Immature natural killer cell (primary cell): ENCODE measurements around the gene OBP2A. TPM values are rescaled to one million over a fixed set of nuclear protein-coding genes. Genes with fewer than 3 reads are reported as not detected.
"Not testable (repeated sequence)": the region's sequence is repeated elsewhere in the genome, so short reads cannot be mapped to it uniquely, and the experiment has no call there.

Experiments
- DNase-seq, 3 donors: peaks; one replicate each; pipeline ENCODE4 v3.0.0; 2022; ENCODE audit warnings: mixed read lengths in 1 of 3
- H3K27ac Mint-ChIP-seq, 6 donors: one replicate each; pipeline ENCODE4 v1.8.0; 2020; ENCODE audit warnings: mixed read lengths in 6 of 6, mild to moderate bottlenecking in 5 of 6, inconsistent platforms in 4 of 6, moderate library complexity in 3 of 6
- H3K27me3 Mint-ChIP-seq, 3 donors: one replicate each; pipeline ENCODE4 v1.8.0; 2020 to 2021; ENCODE audit warnings: low read depth in 3 of 3, mild to moderate bottlenecking in 3 of 3, mixed read lengths in 3 of 3, moderate library complexity in 3 of 3, inconsistent platforms in 1 of 3
- H3K36me3 Mint-ChIP-seq, 3 donors: one replicate each; pipeline ENCODE4 v1.8.0; 2020; ENCODE audit warnings: mixed read lengths in 3 of 3, inconsistent platforms in 2 of 3, mild to moderate bottlenecking in 2 of 3
- H3K4me1 Mint-ChIP-seq, 2 donors: one replicate each; pipeline ENCODE4 v1.8.0; 2020; ENCODE audit warnings: inconsistent platforms in 2 of 2, mild to moderate bottlenecking in 2 of 2, mixed read lengths in 2 of 2, moderate library complexity in 1 of 2
- H3K4me3 Mint-ChIP-seq, 5 donors: one replicate each; pipeline ENCODE4 v1.8.0; 2020; ENCODE audit warnings: mild to moderate bottlenecking in 5 of 5, mixed read lengths in 5 of 5, inconsistent platforms in 3 of 5, moderate library complexity in 3 of 5
- H3K9me3 Mint-ChIP-seq, 6 donors: one replicate each; pipeline ENCODE4 v1.8.0; 2020; ENCODE audit warnings: mild to moderate bottlenecking in 6 of 6, mixed read lengths in 6 of 6, inconsistent platforms in 4 of 6, moderate library complexity in 3 of 6
- polyA plus RNA-seq, 3 donors: library from polyadenylated mRNA; unstranded; fragments of 300-500 nt; fragmentation: Illumina TruSeq; gene quantifications; one replicate each; pipeline ENCODE4 v1.2.3, GENCODE V29; 2021

OBP2A gene
- polyA plus RNA-seq, 3 donors from 2014 or later = not detected

DNA sequence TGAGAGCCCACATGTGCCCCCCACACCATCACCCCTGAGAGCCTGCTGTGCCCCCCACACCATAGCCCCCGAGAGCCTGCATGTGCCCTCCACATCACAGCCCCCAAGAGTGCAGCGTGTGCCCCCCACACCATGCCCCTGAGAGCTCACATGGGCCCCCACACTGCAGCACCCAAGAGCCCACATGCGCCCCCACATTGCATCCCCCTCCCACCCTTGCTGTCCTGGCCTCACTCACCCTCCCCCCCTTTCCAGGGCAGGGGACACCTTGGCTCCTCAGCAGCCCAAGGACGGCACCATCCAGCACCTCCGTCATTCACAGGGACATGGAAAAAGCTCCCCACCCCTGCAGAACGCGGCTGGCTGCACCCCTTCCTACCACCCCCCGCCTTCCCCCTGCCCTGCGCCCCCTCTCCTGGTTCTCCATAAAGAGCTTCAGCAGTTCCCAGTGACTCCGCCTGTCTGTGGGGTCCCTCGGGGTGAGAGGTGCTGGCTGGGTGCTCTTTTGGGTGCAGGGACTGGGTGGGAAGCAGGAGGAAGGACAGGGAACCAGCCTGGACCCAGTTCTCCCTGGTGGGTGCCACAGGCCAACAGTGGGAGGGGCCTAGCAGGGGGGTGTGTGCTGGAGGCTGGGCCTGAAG is 19.7 kb upstream of the OBP2A start:
- H3K9me3 Mint-ChIP-seq = peaks cover 0 to 1% (median 0%) of the 10 kb centered on the region in 6 donors
- H3K4me1 Mint-ChIP-seq = no peaks in the 10 kb centered on the region
- no peak for DNase-seq
- H3K4me3 Mint-ChIP-seq = no peak overlapping the region
- no peak overlapping the region for H3K27ac Mint-ChIP-seq
- H3K36me3 Mint-ChIP-seq = no peaks in the 10 kb centered on the region
- H3K27me3 Mint-ChIP-seq = no peaks in the 10 kb centered on the region

DNA sequence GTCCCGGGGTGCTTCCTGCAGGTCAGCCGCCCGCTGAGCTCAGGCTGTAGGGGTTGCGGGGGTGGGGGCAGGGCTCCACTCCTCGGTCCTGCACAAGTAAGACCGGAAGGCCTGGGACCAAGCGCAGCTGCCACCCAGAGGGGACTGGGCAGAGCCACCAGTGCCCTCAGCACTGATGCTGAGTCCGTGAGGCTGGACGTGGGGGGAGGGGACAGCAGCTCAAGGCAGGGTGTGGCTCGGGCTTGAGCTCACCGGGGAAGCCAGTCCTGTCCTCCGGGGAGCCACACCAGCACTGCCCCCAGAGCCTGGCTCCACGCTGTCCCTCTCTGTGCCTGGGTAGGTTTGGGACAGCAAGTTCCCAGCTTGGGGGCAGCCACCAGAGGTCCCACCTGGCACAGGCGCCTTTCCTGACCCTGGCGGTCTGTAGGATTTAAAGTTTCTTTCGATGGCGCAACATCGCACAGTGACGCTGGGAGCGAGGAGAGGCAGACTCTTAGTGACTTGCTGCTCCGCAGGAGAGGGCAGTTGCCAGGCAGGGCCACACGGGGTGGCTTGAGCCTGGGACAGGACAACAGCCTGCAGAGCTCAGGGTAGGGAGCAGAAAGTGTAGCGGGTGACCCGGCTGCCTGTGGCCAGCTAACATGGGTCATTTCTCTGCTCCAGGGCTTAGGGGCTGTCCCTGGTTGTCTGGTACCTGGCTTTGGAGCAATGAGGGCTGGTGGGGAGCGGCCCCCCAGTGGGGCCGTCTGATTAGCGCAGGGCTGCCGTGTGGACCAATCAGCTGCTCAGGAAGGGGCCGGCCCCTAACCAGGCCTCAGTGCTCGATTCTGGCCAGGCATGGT is 19.0 kb upstream of the OBP2A start:
- DNase-seq = no peak
- no peak overlapping the region for H3K27ac Mint-ChIP-seq
- no peaks in the 10 kb centered on the region for H3K36me3 Mint-ChIP-seq
- H3K4me1 Mint-ChIP-seq = no peaks in the 10 kb centered on the region
- peaks cover 0 to 1% (median 0%) of the 10 kb centered on the region in 6 donors for H3K9me3 Mint-ChIP-seq
- no peaks in the 10 kb centered on the region for H3K27me3 Mint-ChIP-seq
- H3K4me3 Mint-ChIP-seq = no peak overlapping the region

DNA sequence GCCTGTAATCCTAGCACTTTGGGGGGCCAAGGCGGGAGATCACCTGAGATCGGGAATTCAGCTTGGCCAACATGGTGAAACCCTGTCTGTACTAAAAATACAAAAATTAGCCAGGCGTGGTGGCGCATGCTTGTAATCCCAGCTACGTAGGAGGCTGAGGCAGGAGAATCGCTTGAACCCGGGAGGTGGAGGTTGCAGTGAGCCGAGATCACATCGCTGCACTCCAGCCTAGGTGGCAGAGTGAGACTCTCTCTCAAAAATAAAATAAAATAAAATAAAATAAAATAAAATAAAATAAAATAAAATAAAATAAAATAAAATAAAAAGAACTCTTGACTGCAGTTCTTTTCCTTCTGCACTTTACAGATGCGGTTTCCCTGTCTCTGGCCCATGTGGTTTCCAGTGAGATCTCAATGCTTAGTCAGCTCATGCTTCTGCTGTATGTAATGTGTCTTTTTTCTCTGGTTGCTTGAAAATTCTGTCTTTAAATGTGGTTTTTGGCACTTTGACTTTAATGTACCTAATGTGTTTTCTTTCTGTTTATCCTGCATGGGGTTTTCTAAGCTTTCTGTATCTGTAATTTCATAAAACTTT is 17.0 kb upstream of the OBP2A start:
- H3K27me3 Mint-ChIP-seq, H3K27ac Mint-ChIP-seq, H3K36me3 Mint-ChIP-seq, H3K4me1 Mint-ChIP-seq, H3K9me3 Mint-ChIP-seq, DNase-seq, H3K4me3 Mint-ChIP-seq: not testable (repeated sequence)

DNA sequence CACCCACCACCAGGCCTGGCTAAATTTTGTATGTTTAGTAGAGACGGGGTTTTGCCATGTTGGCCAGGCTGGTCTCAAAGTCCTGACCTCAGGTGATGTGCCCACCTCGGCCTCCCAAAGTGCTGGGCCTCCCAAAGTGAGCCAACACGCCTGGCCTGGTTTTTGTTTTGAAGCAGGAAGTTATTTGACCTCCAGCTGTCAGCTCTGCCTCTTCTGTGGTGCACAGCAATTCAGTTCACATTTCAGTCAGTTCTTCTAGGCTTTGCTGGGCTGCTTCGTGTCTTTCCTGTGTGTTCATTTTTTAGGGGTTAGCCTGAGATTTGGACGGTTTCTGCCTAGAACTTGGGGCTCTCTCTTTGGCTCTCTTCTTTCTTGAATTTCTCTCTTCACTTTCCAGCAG is 15.8 kb upstream of the OBP2A start:
- DNase-seq = no peak
- Mint-ChIP-seq H3K9me3 (peaks cover 0 to 1% (median 0%) of the 10 kb centered on the region in 6 donors), H3K4me3 (no peak overlapping the region), H3K36me3 (no peaks in the 10 kb centered on the region), H3K4me1 (no peaks in the 10 kb centered on the region), H3K27ac (no peak overlapping the region), H3K27me3 (peaks cover 0 to 3% (median 1%) of the 10 kb centered on the region in 3 donors)

DNA sequence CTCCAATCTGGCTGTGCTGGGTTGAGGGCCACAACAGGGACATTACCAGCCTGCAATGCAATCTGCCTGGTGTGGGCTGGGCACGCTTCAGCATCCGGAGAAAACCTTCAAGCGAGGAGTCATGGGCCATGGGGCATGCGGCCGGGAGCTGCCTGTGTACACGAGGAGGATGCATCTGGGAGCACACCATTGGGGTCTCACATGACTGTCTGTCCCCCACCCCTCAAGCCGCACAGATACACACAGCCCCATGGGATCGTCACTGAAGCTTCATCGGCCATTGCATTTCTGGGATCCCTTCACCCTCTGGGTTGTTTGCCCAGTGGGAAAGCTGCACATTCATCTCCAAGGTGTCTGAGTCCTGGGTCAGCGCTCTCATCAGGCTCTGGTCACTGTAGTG is 14.8 kb upstream of the OBP2A start:
- Mint-ChIP-seq H3K36me3 (no peaks in the 10 kb centered on the region), H3K27ac (no peak overlapping the region), H3K9me3 (peaks cover 0 to 1% (median 0%) of the 10 kb centered on the region in 6 donors), H3K4me3 (no peak overlapping the region), H3K4me1 (no peaks in the 10 kb centered on the region), H3K27me3 (peaks cover 0 to 5% (median 1%) of the 10 kb centered on the region in 3 donors)
- no peak for DNase-seq

DNA sequence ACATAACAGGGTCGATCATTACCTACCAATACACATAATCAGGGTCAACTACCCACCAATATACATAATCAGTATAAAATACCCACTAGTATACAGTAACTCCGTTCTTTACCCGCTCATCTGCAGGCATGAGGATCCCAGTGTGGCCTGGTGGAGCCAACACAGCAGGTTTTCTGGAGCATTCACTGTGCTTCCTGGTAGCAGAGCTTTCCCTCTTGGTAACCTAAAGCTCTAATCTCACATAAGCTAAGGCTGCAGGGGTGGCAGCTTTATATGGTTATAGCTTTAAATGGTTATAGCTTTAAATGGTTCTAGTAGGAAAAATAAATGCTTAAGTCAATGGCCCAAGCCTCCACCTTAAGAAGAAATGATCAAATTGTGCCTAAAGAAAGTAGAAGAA is 12.8 kb upstream of the OBP2A start:
- Mint-ChIP-seq H3K27me3 (peaks cover 0 to 12% (median 4%) of the 10 kb centered on the region in 3 donors), H3K4me3 (no peak overlapping the region), H3K36me3 (no peaks in the 10 kb centered on the region), H3K27ac (no peak overlapping the region), H3K4me1 (no peaks in the 10 kb centered on the region), H3K9me3 (peaks cover 0 to 1% (median 0%) of the 10 kb centered on the region in 6 donors)
- no peak for DNase-seq

DNA sequence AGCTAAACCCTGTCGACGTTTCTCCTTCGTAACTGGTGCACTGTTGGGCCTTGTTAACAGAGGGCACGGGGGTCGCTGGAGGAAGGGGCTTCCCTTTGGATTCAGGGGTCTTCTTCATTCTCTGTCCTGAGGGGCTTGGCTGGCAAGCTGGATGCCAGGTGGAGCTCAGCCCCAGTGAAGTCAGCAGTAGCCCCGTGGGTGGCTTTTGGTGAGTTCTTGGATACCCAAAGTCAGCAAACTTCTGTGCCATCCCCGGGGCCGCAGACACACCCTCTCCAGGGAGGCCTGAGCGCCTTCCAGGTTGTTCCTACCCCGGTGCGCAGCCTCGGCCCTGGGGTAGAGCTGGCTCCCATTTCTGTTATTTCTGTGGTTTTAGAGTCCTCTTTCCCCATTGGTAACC is 12.3 kb upstream of the OBP2A start:
- Mint-ChIP-seq H3K4me1 (no peaks in the 10 kb centered on the region), H3K27me3 (peaks cover 0 to 12% (median 6%) of the 10 kb centered on the region in 3 donors), H3K4me3 (no peak overlapping the region), H3K27ac (no peak overlapping the region), H3K9me3 (peaks cover 0 to 1% (median 0%) of the 10 kb centered on the region in 6 donors), H3K36me3 (no peaks in the 10 kb centered on the region)
- no peak for DNase-seq

DNA sequence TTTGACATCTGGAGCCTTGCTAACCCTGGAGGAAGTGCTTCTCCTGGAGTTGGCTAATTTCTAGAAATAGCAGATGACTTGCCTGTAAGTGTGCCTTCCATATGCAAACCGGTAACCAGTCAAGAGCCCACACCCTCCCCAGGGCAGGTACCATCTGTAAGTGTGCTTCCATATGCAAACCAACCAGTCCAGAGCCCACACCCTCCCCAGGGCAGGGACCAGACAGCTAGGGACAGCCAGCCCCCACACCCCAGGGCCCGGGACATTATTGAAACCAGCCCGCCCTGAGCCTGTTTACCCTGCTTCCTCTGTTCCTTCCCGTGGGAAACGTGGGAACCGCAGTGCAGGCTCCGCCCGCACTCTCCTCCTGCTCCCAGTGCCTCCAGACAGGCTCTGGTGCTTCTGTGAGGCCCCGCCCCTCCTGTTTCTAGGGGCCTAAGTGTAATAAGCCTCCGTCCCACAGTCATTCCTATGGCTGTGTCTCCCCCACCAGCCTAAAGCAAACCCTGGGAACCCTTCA is 11.7 kb upstream of the OBP2A start:
- not testable (repeated sequence) for H3K36me3 Mint-ChIP-seq, H3K9me3 Mint-ChIP-seq, H3K27ac Mint-ChIP-seq, H3K4me1 Mint-ChIP-seq, H3K4me3 Mint-ChIP-seq, DNase-seq
- H3K27me3 Mint-ChIP-seq = peaks cover 0 to 13% (median 6%) of the 10 kb centered on the region in 3 donors

DNA sequence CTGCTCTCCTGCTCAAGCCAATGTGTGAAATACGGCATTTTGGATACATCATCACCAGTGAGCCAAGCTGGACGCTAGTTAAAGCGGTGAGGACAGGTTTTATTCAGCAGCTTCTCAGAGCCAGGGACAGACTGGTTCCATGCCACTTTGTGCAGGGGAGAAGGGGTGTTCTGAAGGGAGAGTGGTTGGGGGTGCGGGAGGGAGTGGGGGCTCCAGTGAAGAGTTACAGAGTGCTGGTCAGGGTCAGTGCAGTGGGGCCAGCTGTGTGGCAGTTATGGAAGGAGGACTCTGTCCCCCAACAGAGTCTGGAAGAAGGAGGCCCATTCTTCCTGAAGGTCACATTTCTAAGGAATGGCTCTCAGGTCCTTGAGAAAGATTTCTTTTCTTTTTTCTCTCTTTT is 11.1 kb upstream of the OBP2A start:
- H3K27ac Mint-ChIP-seq, H3K9me3 Mint-ChIP-seq, DNase-seq, H3K4me1 Mint-ChIP-seq, H3K4me3 Mint-ChIP-seq, H3K36me3 Mint-ChIP-seq: not testable (repeated sequence)
- H3K27me3 Mint-ChIP-seq = peaks cover 0 to 17% (median 6%) of the 10 kb centered on the region in 3 donors

DNA sequence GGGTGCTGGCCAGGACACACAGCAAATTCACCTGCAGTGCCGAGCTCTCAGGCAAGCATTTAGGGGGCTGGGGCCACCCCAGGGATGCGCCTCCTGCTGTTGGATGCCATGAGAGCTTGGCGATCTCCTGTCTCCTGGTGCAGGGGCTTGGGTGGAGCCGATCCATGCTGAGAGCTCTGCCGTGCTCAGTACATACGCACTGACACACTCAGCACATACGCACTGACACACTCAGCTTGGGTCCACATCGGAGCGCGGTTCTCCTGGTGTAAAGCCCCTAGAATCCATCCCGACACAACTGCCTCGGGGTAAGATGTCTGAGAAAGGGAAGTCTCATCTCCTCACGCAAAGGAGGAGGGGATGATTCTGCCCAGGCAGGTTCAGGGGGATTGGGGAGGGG is 10.3 kb upstream of the OBP2A start:
- peaks cover 0 to 17% (median 6%) of the 10 kb centered on the region in 3 donors for H3K27me3 Mint-ChIP-seq
- not testable (repeated sequence) for DNase-seq, H3K4me3 Mint-ChIP-seq, H3K9me3 Mint-ChIP-seq, H3K4me1 Mint-ChIP-seq, H3K36me3 Mint-ChIP-seq, H3K27ac Mint-ChIP-seq

DNA sequence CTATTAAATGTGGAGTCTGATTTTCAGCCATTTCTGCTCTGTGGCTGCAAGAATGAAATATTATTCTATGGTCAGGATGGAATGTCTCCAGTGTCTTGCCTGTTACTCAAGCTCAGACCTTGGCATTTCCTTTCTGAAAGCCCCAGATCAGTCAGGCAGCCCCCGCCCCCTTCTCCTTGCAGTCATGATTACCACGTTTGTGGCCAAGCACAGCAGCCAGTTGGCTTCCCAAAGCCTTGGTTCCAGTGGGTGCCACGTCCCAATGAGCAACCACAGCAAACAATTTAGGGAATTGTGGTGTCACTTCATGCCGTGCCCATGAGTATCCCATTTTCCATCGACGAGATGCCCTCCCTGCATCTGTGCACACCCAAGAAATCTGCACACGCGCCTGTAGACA is 9.7 kb upstream of the OBP2A start:
- H3K4me1 Mint-ChIP-seq = no peaks in the 10 kb centered on the region
- no peak overlapping the region for H3K4me3 Mint-ChIP-seq
- no peak for DNase-seq
- H3K36me3 Mint-ChIP-seq = no peaks in the 10 kb centered on the region
- H3K27ac Mint-ChIP-seq = no peak overlapping the region
- H3K27me3 Mint-ChIP-seq = peaks cover 0 to 17% (median 6%) of the 10 kb centered on the region in 3 donors
- no peaks in the 10 kb centered on the region for H3K9me3 Mint-ChIP-seq

DNA sequence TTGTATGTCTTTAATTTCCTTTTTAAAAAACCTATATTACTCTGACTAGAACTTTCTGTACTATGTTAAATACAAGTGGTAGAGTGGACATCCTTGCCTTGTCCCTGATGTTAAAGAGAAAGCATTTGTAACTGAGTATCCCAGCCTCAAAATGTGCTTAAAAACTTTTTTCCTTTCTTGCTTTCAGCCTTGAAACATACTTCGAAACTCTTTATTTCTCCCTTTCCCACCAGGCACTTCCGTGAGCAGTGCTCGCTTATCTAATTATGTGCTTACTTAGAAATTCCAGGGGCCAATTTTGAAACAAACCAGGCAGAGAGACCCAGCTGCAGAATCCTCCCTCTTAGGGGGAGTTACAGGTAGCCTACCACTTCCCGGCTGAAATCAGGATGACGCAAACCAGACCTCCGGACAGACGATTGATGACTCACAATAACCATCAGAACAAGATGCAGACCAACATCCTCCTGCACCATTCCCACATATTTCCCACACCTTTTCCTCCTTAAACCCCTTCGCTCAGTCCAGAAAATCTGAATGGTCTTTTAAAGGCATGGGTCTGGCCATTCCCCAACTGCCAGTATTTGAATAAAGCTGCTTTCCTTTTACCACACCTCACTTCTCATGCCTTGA is 2.5 kb upstream of the OBP2A start:
- not testable (repeated sequence) for H3K9me3 Mint-ChIP-seq, H3K4me1 Mint-ChIP-seq, H3K36me3 Mint-ChIP-seq, H3K4me3 Mint-ChIP-seq, DNase-seq, H3K27ac Mint-ChIP-seq
- H3K27me3 Mint-ChIP-seq = peaks cover 0 to 12% (median 1%) of the 10 kb centered on the region in 3 donors

DNA sequence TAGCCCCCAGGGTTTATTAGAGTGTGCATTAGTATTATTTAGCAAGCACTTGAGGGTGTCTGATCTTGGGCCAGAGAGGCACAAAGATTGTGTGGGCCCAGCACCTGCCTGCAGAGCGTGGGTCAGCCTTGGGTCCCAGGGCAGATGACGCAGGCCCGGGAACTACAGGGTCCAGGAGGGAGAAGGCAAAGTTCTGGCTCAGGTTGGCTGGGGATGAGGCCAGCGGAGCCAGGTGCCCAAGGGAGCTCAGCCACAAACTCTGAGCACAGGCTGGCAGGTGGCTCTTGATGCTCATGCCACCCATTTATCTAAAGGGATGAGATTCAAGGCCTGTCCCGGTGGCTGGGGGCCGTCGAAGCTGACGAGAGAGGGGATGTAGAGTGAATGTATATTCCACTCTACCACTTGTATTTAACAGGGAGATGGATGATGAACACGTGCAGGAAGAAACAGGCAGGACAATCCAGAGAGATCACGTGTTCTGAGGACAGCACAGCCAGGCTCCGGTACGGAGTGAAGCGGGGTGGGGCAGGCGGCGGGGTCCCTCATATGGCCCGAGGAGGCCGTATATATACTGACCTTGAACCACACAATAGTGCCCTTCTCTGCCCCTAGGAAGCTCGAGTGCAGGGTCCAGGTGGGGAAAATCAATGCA is 818 bp upstream of the OBP2A start:
- Mint-ChIP-seq H3K4me1 (no peaks in the 10 kb centered on the region), H3K36me3 (no peaks in the 10 kb centered on the region), H3K4me3 (no peak overlapping the region), H3K9me3 (no peaks in the 10 kb centered on the region), H3K27me3 (peaks cover 0 to 7% (median 0%) of the 10 kb centered on the region in 3 donors), H3K27ac (peak overlapping the region in 1 of 6 donors; percentile 4)
- no peak for DNase-seq
